Mucosa of stomach (tissue), 1 donor: ENCODE results near the gene LRRC4C.

Experiments used
- H3K27me3 ChIP-seq: one replicate; pipeline ENCODE4 v1.7.0; 2013; ENCODE audit warnings: mild to moderate bottlenecking, low read length; ENCODE audit not compliant: control insufficient read depth, insufficient read depth
- H3K36me3 ChIP-seq: one replicate; pipeline ENCODE4 v1.7.0; 2013; ENCODE audit warnings: low read length; ENCODE audit not compliant: control insufficient read depth, insufficient read depth
- H3K4me1 ChIP-seq: one replicate; pipeline ENCODE4 v1.7.0; 2013; ENCODE audit warnings: mild to moderate bottlenecking, low read length; ENCODE audit not compliant: control insufficient read depth, insufficient read depth
- H3K4me3 ChIP-seq: one replicate; pipeline ENCODE4 v1.7.0; 2013; ENCODE audit warnings: low read length
- H3K9ac ChIP-seq: one replicate; pipeline ENCODE4 v1.7.0; 2013; ENCODE audit warnings: mild to moderate bottlenecking, low read length, moderate library complexity
- H3K9me3 ChIP-seq: one replicate; pipeline ENCODE4 v1.7.0; 2013; ENCODE audit warnings: mild to moderate bottlenecking, low read length, moderate library complexity; ENCODE audit not compliant: control insufficient read depth
- donor health status: Pancreatic carcinoma.

Gene LRRC4C

GRCh38 chr11:41235668-41236067, 223.8 kb downstream of the LRRC4C start:
- Histone ChIP-seq H3K4me1 (no peaks in the 10 kb centered on the region), H3K9me3 (no peaks in the 10 kb centered on the region), H3K4me3 (no peak overlapping the region), H3K9ac (no peak overlapping the region), H3K27me3 (no peaks in the 10 kb centered on the region), H3K36me3 (no peaks in the 10 kb centered on the region)

GRCh38 chr11:41225856-41226633, 233.4 kb downstream of the LRRC4C start:
- no peaks in the 10 kb centered on the region for H3K36me3 ChIP-seq
- no peaks in the 10 kb centered on the region for H3K27me3 ChIP-seq
- H3K4me3 ChIP-seq = no peak overlapping the region
- H3K4me1 ChIP-seq = no peaks in the 10 kb centered on the region
- no peak overlapping the region for H3K9ac ChIP-seq
- no peaks in the 10 kb centered on the region for H3K9me3 ChIP-seq

DNA sequence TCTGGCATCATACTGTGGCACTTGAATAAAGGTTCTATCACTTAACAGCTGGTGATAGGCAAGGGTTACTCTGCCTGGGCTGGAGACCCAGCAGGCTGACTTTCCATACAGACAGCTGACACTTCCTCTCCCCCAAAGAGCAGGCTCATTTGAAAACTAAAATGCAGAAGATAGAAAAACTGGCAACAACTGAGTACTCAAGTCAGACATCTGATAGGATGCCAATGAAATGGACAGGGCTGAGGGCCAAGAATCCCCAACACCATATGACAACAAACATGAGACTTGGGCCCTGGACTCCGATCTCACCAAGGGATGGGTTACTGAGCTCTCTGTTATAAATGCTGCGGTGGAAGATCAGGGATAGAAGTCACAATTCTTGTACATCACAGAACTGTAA, 237.2 kb downstream of the LRRC4C start:
- no peaks in the 10 kb centered on the region for H3K27me3 ChIP-seq
- H3K4me3 ChIP-seq = no peak overlapping the region
- H3K36me3 ChIP-seq = no peaks in the 10 kb centered on the region
- H3K9ac ChIP-seq = no peak overlapping the region
- no peaks in the 10 kb centered on the region for H3K9me3 ChIP-seq
- no peaks in the 10 kb centered on the region for H3K4me1 ChIP-seq

- Histone ChIP-seq H3K27me3 (no peaks in the 10 kb centered on the region), H3K4me3 (no peak overlapping the region), H3K4me1 (no peaks in the 10 kb centered on the region), H3K9me3 (no peaks in the 10 kb centered on the region), H3K9ac (no peak overlapping the region), H3K36me3 (no peaks in the 10 kb centered on the region)
Measured at GRCh38 chr11:41206388-41206787, 253.1 kb downstream of the LRRC4C start.

DNA sequence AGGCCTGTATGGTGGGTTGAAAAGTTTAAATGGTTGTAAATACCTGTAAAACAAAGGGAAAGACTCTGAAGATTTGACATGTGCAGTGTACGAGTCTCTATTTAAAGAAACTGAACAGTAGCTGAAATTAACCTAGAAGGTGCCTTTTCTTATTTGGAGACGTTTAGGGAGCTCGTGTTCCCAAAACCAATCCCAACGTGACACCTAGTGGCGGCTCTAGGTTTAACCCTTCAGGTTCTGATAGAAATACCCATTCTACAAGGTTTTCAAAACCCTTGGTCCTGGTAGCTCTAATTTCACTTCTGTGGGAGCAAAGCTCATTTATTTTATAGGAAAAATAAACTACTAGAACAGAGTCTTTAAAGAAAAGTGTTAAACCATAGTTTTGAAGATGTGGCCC, 258.3 kb downstream of the LRRC4C start:
- no peaks in the 10 kb centered on the region for H3K27me3 ChIP-seq
- H3K4me3 ChIP-seq = no peak overlapping the region

GRCh38 chr11:41190437-41191082, 268.9 kb downstream of the LRRC4C start:
- no peaks in the 10 kb centered on the region for H3K36me3 ChIP-seq

More for the DNA sequence above, 258.3 kb downstream of the LRRC4C start:
- Histone ChIP-seq H3K9me3 (no peaks in the 10 kb centered on the region), H3K4me1 (no peaks in the 10 kb centered on the region), H3K36me3 (no peaks in the 10 kb centered on the region), H3K9ac (no peak overlapping the region)

DNA sequence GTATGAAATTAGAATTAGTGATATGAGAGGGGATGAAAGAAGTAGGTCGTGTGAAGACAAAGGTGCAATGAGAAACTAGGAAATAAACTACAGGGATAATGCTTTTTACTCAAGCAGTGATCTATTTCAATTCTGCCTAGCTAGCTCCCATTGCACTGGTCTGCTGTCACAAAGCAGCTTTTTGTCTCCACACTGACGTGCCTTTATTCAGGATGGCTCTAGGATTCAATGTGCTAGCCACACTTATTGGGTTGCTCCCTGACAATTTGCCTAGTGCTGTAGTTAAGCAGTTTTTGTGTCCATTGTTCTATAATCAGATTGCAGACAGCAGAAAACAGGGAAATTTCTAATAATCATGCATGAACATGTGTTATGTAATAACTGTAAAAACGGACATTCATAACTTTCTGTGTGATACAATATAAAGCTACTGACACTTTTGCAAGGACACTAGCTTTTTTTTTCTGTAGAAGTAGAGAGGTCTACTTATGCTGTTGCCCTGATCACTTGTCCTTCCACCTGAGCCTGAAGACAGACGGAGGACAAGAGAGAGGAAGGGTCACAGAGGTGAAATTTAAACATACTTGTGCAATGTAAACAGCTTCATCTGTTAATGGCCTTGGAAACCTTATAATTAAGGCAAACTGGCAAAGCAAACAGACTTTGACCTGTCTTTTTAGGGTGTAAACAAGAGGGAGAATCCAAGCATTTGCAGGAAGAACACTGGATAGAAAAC, 269.6 kb downstream of the LRRC4C start:
- Histone ChIP-seq H3K9ac (no peak overlapping the region), H3K36me3 (no peaks in the 10 kb centered on the region), H3K9me3 (no peaks in the 10 kb centered on the region), H3K27me3 (no peaks in the 10 kb centered on the region), H3K4me3 (no peak overlapping the region), H3K4me1 (no peaks in the 10 kb centered on the region)

More at GRCh38 chr11:41190437-41191082, 268.9 kb downstream of the LRRC4C start:
- Histone ChIP-seq H3K4me1 (no peaks in the 10 kb centered on the region), H3K4me3 (no peak overlapping the region), H3K9ac (no peak overlapping the region), H3K9me3 (no peaks in the 10 kb centered on the region), H3K27me3 (no peaks in the 10 kb centered on the region)

GRCh38 chr11:41177791-41178190, 281.7 kb downstream of the LRRC4C start:
- Histone ChIP-seq H3K9me3 (no peaks in the 10 kb centered on the region), H3K4me1 (no peaks in the 10 kb centered on the region), H3K4me3 (no peak overlapping the region), H3K9ac (no peak overlapping the region), H3K27me3 (no peaks in the 10 kb centered on the region), H3K36me3 (no peaks in the 10 kb centered on the region)

DNA sequence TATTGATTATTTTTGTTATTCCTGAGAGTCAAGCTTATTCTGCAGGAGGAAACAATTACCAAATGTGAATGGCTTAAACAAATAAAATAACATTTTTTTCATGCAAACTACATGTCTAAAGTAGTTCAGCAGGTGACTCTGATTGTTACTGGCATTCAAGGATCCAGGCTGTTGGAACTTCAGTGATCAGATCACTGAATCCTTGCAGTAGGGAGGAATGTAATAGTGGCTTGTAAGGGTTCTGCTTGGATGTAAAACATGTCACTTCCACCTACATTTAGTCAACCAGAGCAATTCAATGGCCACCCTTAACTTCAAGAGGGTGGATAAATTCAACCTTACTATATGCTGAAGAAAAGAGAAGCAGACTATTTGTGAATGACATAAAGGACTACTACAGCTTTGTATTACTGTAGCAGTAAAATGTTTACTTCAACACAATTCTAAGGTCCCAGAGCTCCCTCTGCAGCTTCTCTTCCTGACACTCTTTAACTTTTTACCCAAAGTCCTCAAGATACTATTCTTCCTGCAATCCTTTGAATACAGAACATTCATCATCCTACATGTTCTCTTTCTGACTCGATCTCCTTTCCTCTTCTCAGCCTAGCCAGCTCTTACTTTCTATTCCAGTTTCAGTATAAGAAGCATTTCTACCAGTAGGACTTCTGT, 284.0 kb downstream of the LRRC4C start:
- Histone ChIP-seq H3K9ac (no peak overlapping the region), H3K27me3 (no peaks in the 10 kb centered on the region), H3K36me3 (no peaks in the 10 kb centered on the region), H3K9me3 (no peaks in the 10 kb centered on the region), H3K4me3 (no peak overlapping the region), H3K4me1 (no peaks in the 10 kb centered on the region)

DNA sequence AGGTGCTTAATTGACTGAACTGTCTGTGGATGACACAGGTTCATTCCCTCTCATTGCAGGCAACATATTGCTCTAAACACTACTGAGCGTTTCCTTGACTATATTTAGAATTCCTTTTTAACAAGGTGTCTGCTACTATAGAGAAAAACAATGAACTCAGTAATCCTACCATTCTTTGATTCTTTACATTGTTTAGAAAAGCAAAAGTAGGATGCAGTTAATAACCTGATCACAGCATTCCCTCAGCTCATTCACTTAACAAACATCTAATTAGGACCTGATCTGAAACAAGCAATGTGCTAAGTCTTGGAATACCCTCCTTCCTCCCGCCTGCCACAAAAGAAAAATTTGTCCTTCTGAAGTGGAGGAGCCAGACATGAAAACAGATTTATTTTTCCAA, 313.1 kb downstream of the LRRC4C start:
- Histone ChIP-seq H3K9ac (no peak overlapping the region), H3K9me3 (no peaks in the 10 kb centered on the region), H3K36me3 (no peaks in the 10 kb centered on the region), H3K4me1 (no peaks in the 10 kb centered on the region), H3K27me3 (no peaks in the 10 kb centered on the region), H3K4me3 (no peak overlapping the region)

DNA sequence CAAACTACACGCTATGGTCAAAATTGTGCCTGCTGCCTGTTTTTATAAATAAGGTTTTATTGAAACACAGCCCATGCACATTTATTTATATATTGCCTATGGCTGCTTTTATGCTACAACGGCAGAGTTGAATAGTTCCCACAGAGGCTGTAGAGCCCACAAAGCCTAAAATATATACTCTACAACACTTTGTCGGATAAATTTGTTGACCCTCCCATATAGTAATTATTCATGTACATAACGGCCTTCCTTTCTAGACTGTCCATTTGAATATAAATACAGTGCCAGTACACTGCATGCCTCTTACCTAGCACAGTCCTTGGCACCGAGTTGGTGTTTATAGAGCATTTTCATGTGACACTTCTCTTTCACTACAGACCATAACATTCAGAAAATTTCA, 314.0 kb downstream of the LRRC4C start:
- Histone ChIP-seq H3K4me3 (no peak overlapping the region), H3K9ac (no peak overlapping the region), H3K36me3 (no peaks in the 10 kb centered on the region), H3K27me3 (no peaks in the 10 kb centered on the region), H3K9me3 (no peaks in the 10 kb centered on the region), H3K4me1 (no peaks in the 10 kb centered on the region)

GRCh38 chr11:41134971-41135370, 324.5 kb downstream of the LRRC4C start:
- no peak overlapping the region for H3K4me3 ChIP-seq
- H3K36me3 ChIP-seq = no peaks in the 10 kb centered on the region
- H3K4me1 ChIP-seq = no peaks in the 10 kb centered on the region
- no peaks in the 10 kb centered on the region for H3K27me3 ChIP-seq
- no peaks in the 10 kb centered on the region for H3K9me3 ChIP-seq
- H3K9ac ChIP-seq = no peak overlapping the region
